ENCODE results near the gene SDF2L1.
"Not testable (repeated sequence)": the region's sequence is repeated elsewhere in the genome, so short reads cannot be mapped to it uniquely, and the experiment has no call there.

Gene SDF2L1

GRCh38 chr22:21637450-21637849 lies 4.7 kb upstream of the SDF2L1 start:
- DNase-seq = not testable (repeated sequence)

- no peak for DNase-seq
Measured at GRCh38 chr22:21639359-21639758, 2.7 kb upstream of the SDF2L1 start.

GRCh38 chr22:21640810-21641209 lies 1.3 kb upstream of the SDF2L1 start:
- no peak for DNase-seq

GRCh38 chr22:21641417-21641788 lies 699 bp upstream of the SDF2L1 start:
- no peak for DNase-seq

GRCh38 chr22:21642584-21643448 lies 714 bp downstream of the SDF2L1 start:
- peak; percentile 72 for DNase-seq

- DNase-seq = no peak
Measured at GRCh38 chr22:21643533-21644357, 1.6 kb downstream of the SDF2L1 start.

GRCh38 chr22:21645513-21645912 lies 3.4 kb downstream of the SDF2L1 start:
- not testable (repeated sequence) for DNase-seq

- DNase-seq = peak; percentile 82
Measured at GRCh38 chr22:21646608-21647590, 4.8 kb downstream of the SDF2L1 start.

GRCh38 chr22:21650280-21650679 lies 8.2 kb downstream of the SDF2L1 start:
- no peak for DNase-seq

GRCh38 chr22:21650823-21651520 lies 8.9 kb downstream of the SDF2L1 start:
- no peak for DNase-seq

GRCh38 chr22:21651521-21652009 lies 9.5 kb downstream of the SDF2L1 start:
- no peak for DNase-seq

GRCh38 chr22:21652010-21652546 lies 10.0 kb downstream of the SDF2L1 start:
- peak; percentile 87 for DNase-seq

GRCh38 chr22:21652547-21653545 lies 10.7 kb downstream of the SDF2L1 start:
- no peak for DNase-seq

- no peak for DNase-seq
Measured at GRCh38 chr22:21657020-21657359, 14.9 kb downstream of the SDF2L1 start.

GRCh38 chr22:21657360-21658032 lies 15.4 kb downstream of the SDF2L1 start:
- DNase-seq = peak; percentile 80

- no peak for DNase-seq
Measured at GRCh38 chr22:21659864-21660525, 17.9 kb downstream of the SDF2L1 start.

- DNase-seq = no peak
Measured at GRCh38 chr22:21660904-21661303, 18.8 kb downstream of the SDF2L1 start.

GRCh38 chr22:21661991-21662390 lies 19.9 kb downstream of the SDF2L1 start:
- no peak for DNase-seq

GRCh38 chr22:21663738-21664137 lies 21.6 kb downstream of the SDF2L1 start:
- DNase-seq = no peak
